Fibroblast of pulmonary artery (primary cell): ENCODE data around the gene NRIP2.
A peak's percentile ranks its signal among the peaks of the same experiment; 100 is the strongest.

Experiments
- DNase-seq: peaks from one replicate; pipeline ENCODE4 v3.0.0-alpha.2; 2010; ENCODE audit warnings: low read depth
- H3K4me3 ChIP-seq: replicated peaks from 2 replicates; pipeline ENCODE4 v1.5.1; 2011; ENCODE audit warnings: low read depth, mild to moderate bottlenecking, control low read depth, low read length, moderate library complexity
- CTCF ChIP-seq: IDR thresholded peaks from 2 replicates; pipeline ENCODE4 v1.5.1; 2011; ENCODE audit warnings: mild to moderate bottlenecking, control low read depth, low read length, inconsistent platforms; ENCODE audit errors: missing control alignments

Gene NRIP2

GRCh38 chr12:2844786-2845185 is 10.0 kb upstream of the NRIP2 start:
- no peak for TF ChIP-seq CTCF
- no peak overlapping the region for H3K4me3 ChIP-seq
- DNase-seq = peak; percentile 18

GRCh38 chr12:2842948-2843347 is 8.1 kb upstream of the NRIP2 start:
- H3K4me3 ChIP-seq = no peak overlapping the region
- DNase-seq = no peak
- no peak for TF ChIP-seq CTCF

- DNase-seq = no peak
- TF ChIP-seq CTCF = no peak
Measured at GRCh38 chr12:2841056-2841650, 6.3 kb upstream of the NRIP2 start.

GRCh38 chr12:2836574-2836973 is 1.7 kb upstream of the NRIP2 start:
- TF ChIP-seq CTCF = no peak
- no peak for DNase-seq
- H3K4me3 ChIP-seq = no peak overlapping the region

More at GRCh38 chr12:2841056-2841650, 6.3 kb upstream of the NRIP2 start:
- no peak overlapping the region for H3K4me3 ChIP-seq

- no peak for DNase-seq
- TF ChIP-seq CTCF = no peak
Measured at GRCh38 chr12:2835691-2836403, 1.0 kb upstream of the NRIP2 start.

GRCh38 chr12:2833810-2834209 is 1.0 kb downstream of the NRIP2 start:
- peak; percentile 43 for DNase-seq
- TF ChIP-seq CTCF = no peak

More at GRCh38 chr12:2835691-2836403, 1.0 kb upstream of the NRIP2 start:
- no peak overlapping the region for H3K4me3 ChIP-seq

GRCh38 chr12:2833327-2833726 is 1.5 kb downstream of the NRIP2 start:
- TF ChIP-seq CTCF = no peak
- no peak overlapping the region for H3K4me3 ChIP-seq
- no peak for DNase-seq

More at GRCh38 chr12:2833810-2834209, 1.0 kb downstream of the NRIP2 start:
- no peak overlapping the region for H3K4me3 ChIP-seq
